Uterus (tissue), 4 donors: Measurements from ENCODE around the gene CDK19. TPM values are rescaled to one million over a fixed set of nuclear protein-coding genes. Genes with fewer than 3 reads are reported as not detected.
A peak's percentile ranks its signal among the peaks of the same experiment; 100 is the strongest.

Experiments
- DNase-seq, 2 donors: peaks; one replicate each; pipeline ENCODE4 v3.0.0-alpha.2; 2019 to 2020
- H3K27ac ChIP-seq, 2 donors: fragments of 200-600 bp; sonication (generic); 1 replicate in 1 of 2; 2 replicates in 1 of 2; pipeline ENCODE4 v1.5.1; 2016 to 2018
- H3K27me3 ChIP-seq, 2 donors: fragments of 200-600 bp; sonication (generic); one replicate each; pipeline ENCODE4 v1.5.1; 2018 to 2019; ENCODE audit warnings: control low read depth in 1 of 2
- H3K36me3 ChIP-seq, 2 donors: fragments of 200-600 bp; sonication (generic); one replicate each; pipeline ENCODE4 v1.5.1; 2019; ENCODE audit warnings: control low read depth in 1 of 2
- H3K4me1 ChIP-seq, 2 donors: fragments of 200-600 bp; sonication (generic); one replicate each; pipeline ENCODE4 v1.5.1; 2018 to 2019; ENCODE audit warnings: control low read depth in 1 of 2
- H3K4me3 ChIP-seq, 2 donors: fragments of 200-600 bp; sonication (generic); 1 replicate in 1 of 2; 2 replicates in 1 of 2; pipeline ENCODE4 v1.5.1; 2018 to 2019; ENCODE audit warnings: mild to moderate bottlenecking in 1 of 2
- H3K9me3 ChIP-seq, 2 donors: fragments of 200-600 bp; sonication (generic); one replicate each; pipeline ENCODE4 v1.5.1; 2019; ENCODE audit warnings: control low read depth in 1 of 2
- CTCF ChIP-seq, 4 experiments: fragments of 200-600 bp in 2 of 4; fragments of 450-650 bp in 2 of 4; sonication (generic) in 2 of 4; IDR thresholded peaks; one replicate each; pipeline ENCODE4 v1.5.1; 2016 to 2019; ENCODE audit warnings: antibody characterized with exemption in 4 of 4, mild to moderate bottlenecking in 2 of 4, moderate library complexity in 1 of 4
- POLR2A ChIP-seq, 2 donors: fragments of 450-650 bp; IDR thresholded peaks; one replicate each; pipeline ENCODE4 v1.6.1; 2016; ENCODE audit warnings: antibody characterized with exemption in 2 of 2, mild to moderate bottlenecking in 1 of 2, moderate library complexity in 1 of 2
- intact Hi-C: fragments of 100-400 bp; cut with DNase I; formaldehyde crosslinking; loops from one replicate; pipeline ENCODE4 v1.15.1; 2023; ENCODE audit warnings: low total_unique reads
- total RNA-seq, 4 donors: library from RNA; depleted of rRNA in 3 of 4; stranded (reverse); fragments of >200 nt in 3 of 4; gene quantifications; one replicate each; pipeline versions ENCODE4 v1.1.0 to v1.2.4, GENCODE V29; 2014 to 2023
- donor health status: DM: yes; HTN: yes; CAD: no.

Gene CDK19
- total RNA-seq, 4 donors from 2014 or later, result 1.0 to 34.3 (median 12.9) TPM

- DNase-seq, result no peak
- Histone ChIP-seq H3K4me3 (no peak overlapping the region), H3K9me3 (no peaks in the 10 kb centered on the region), H3K4me1 (no peaks in the 10 kb centered on the region), H3K27me3 (no peaks in the 10 kb centered on the region), H3K27ac (no peak overlapping the region), H3K36me3 (no peaks in the 10 kb centered on the region)
- TF ChIP-seq POLR2A (IDR thresholded peaks at IDR 0.05), result no peak
- TF ChIP-seq CTCF (IDR thresholded peaks at IDR 0.05), result no peak
- intact Hi-C loops, result no loop called here
Observed at GRCh38 chr6:110621061-110621460, 194.2 kb downstream of the CDK19 start.

GRCh38 chr6:110620065-110620464 lies 195.2 kb downstream of the CDK19 start:
- no peak overlapping the region for H3K4me3 ChIP-seq
- TF ChIP-seq CTCF (IDR thresholded peaks at IDR 0.05), result no peak
- no peak overlapping the region for H3K27ac ChIP-seq
- no peaks in the 10 kb centered on the region for H3K36me3 ChIP-seq
- intact Hi-C loops, result no loop called here
- H3K4me1 ChIP-seq, result no peaks in the 10 kb centered on the region
- no peaks in the 10 kb centered on the region for H3K27me3 ChIP-seq
- no peak for DNase-seq
- no peaks in the 10 kb centered on the region for H3K9me3 ChIP-seq

- no peak overlapping the region for H3K27ac ChIP-seq
- H3K4me1 ChIP-seq, result no peaks in the 10 kb centered on the region
- TF ChIP-seq POLR2A (IDR thresholded peaks at IDR 0.05) (no peak), CTCF (IDR thresholded peaks at IDR 0.05) (no peak)
- intact Hi-C loops, result no loop called here
- no peaks in the 10 kb centered on the region for H3K27me3 ChIP-seq
- no peak overlapping the region for H3K4me3 ChIP-seq
- DNase-seq, result no peak
- H3K36me3 ChIP-seq, result no peaks in the 10 kb centered on the region
- H3K9me3 ChIP-seq, result no peaks in the 10 kb centered on the region
Observed at GRCh38 chr6:110619275-110619908, 195.9 kb downstream of the CDK19 start.

- Histone ChIP-seq H3K27ac (no peak overlapping the region), H3K27me3 (no peaks in the 10 kb centered on the region), H3K9me3 (no peaks in the 10 kb centered on the region), H3K36me3 (no peaks in the 10 kb centered on the region), H3K4me3 (no peak overlapping the region), H3K4me1 (no peaks in the 10 kb centered on the region)
- intact Hi-C loops, result no loop called here
- no peak for DNase-seq
- TF ChIP-seq POLR2A (IDR thresholded peaks at IDR 0.05) (no peak), CTCF (IDR thresholded peaks at IDR 0.05) (peak in 1 of 4 experiments; percentile 4)
Observed at GRCh38 chr6:110618591-110619267, 196.5 kb downstream of the CDK19 start.

GRCh38 chr6:110617057-110617456 lies 198.2 kb downstream of the CDK19 start:
- Histone ChIP-seq H3K4me1 (no peaks in the 10 kb centered on the region), H3K27ac (no peak overlapping the region), H3K9me3 (no peaks in the 10 kb centered on the region), H3K4me3 (no peak overlapping the region), H3K36me3 (no peaks in the 10 kb centered on the region), H3K27me3 (no peaks in the 10 kb centered on the region)
- TF ChIP-seq POLR2A (IDR thresholded peaks at IDR 0.05), result no peak
- no peak for TF ChIP-seq CTCF (IDR thresholded peaks at IDR 0.05)
- intact Hi-C loops, result no loop called here
- no peak for DNase-seq
